Heart left ventricle (tissue), 16 donors: ENCODE data around the gene PANX2. TPM values are rescaled to one million over a fixed set of nuclear protein-coding genes. Genes with fewer than 3 reads are reported as not detected.
"Not testable (repeated sequence)": the region's sequence is repeated elsewhere in the genome, so short reads cannot be mapped to it uniquely, and the experiment has no call there.

Source experiments
- ATAC-seq, 4 donors: fragments of 200-7000 bp; cut with Tn5 transposase; one replicate each; pipeline ENCODE4 v1.9.1; 2020 to 2022; ENCODE audit warnings: moderate library complexity in 4 of 4, mild to moderate bottlenecking in 3 of 4, moderate number of reproducible peaks in 1 of 4
- DNase-seq, 5 donors: peaks; one replicate each; pipeline ENCODE4 v3.0.0-alpha.2; 2020
- H3K27ac ChIP-seq, 12 donors: fragments of 200-600 bp; sonication (generic) in 4 of 12; one replicate each; pipeline versions ENCODE4 v1.5.0 to v1.8.0; 2016 to 2022; ENCODE audit warnings: mild to moderate bottlenecking in 2 of 12
- H3K27me3 ChIP-seq, 9 donors: fragments of 200-600 bp; sonication (generic) in 2 of 9; one replicate each; pipeline versions ENCODE4 v1.5.1 to v1.8.0; 2016 to 2022; ENCODE audit warnings: mild to moderate bottlenecking in 3 of 9
- H3K36me3 ChIP-seq, 9 donors: fragments of 200-600 bp; sonication (generic) in 2 of 9; one replicate each; pipeline versions ENCODE4 v1.5.0 to v1.8.0; 2018 to 2022; ENCODE audit warnings: mild to moderate bottlenecking in 2 of 9
- H3K4me1 ChIP-seq, 12 donors: fragments of 200-600 bp; sonication (generic) in 4 of 12; one replicate each; pipeline versions ENCODE4 v1.5.0 to v1.8.0; 2016 to 2022; ENCODE audit warnings: mild to moderate bottlenecking in 3 of 12
- H3K4me3 ChIP-seq, 12 donors: fragments of 200-600 bp; sonication (generic) in 4 of 12; one replicate each; pipeline versions ENCODE4 v1.5.0 to v1.8.0; 2017 to 2022; ENCODE audit warnings: mild to moderate bottlenecking in 9 of 12, moderate library complexity in 4 of 12
- H3K9me3 ChIP-seq, 12 donors: fragments of 200-600 bp; sonication (generic) in 4 of 12; one replicate each; pipeline versions ENCODE4 v1.5.0 to v1.8.0; 2016 to 2022; ENCODE audit warnings: mild to moderate bottlenecking in 1 of 12
- POLR2A ChIP-seq, 2 donors: fragments of 450-650 bp; IDR thresholded peaks; one replicate each; pipeline ENCODE4 v1.6.1; 2017; ENCODE audit warnings: antibody characterized with exemption in 2 of 2, mild to moderate bottlenecking in 2 of 2, moderate library complexity in 2 of 2
- WGBS, 4 donors: extraction: QIAGEN DNeasy Blood & Tissue Kit in 2 of 4; methylation state at CpG; one replicate each; pipeline versions ENCODE4 v1.1.5 to v1.1.7; 2013 to 2018; 5-methylcytosine and 5-hydroxymethylcytosine counted together
- intact Hi-C, 10 donors: fragments of 100-400 bp; cut with DNase I; formaldehyde crosslinking; loops; one replicate each; pipeline versions ENCODE4 v1.11.1 to v1.14.2; 2022
- polyA plus RNA-seq, 2 donors: library from polyadenylated mRNA; stranded (reverse); fragments of 200-250 nt; gene quantifications; one replicate each; pipeline ENCODE4 v1.2.3, GENCODE V29; 2013
- total RNA-seq, 9 donors: library from RNA; depleted of rRNA in 2 of 9; stranded (reverse); fragments of >200 nt in 2 of 9; fragmentation: NEBNext Ultra II Directional in 3 of 9; extraction: Animal tissue kit (Norgen Biotek cat#: 25700) in 3 of 9; gene quantifications; one replicate each; pipeline versions ENCODE4 v1.1.0 to v1.2.4, GENCODE V29; 2016 to 2023
- TF ChIP-seq, protein P1 (sequence below), 12 donors: fragments of 200-600 bp; sonication (generic) in 4 of 12; IDR thresholded peaks; one replicate each; pipeline versions ENCODE4 v1.5.0 to v1.8.0; 2018 to 2022; ENCODE audit warnings: antibody characterized with exemption in 12 of 12, mild to moderate bottlenecking in 5 of 12
- donor health status: ischemic (EF 13 %, LVEDD 7.1; RV severe dilation, severe dysfunction).
- donor health status: healthy with polysubstance abuse.
- donor health status: DM: no; HTN: yes; CAD: no.
- donor health status: DM: no; HTN: no; CAD: no.
- donor health status: ischemic (EF 25% LVEDD 6.9; RV normal size, moderate dysfunction).
- donor health status: ischemic (EF 25% LVEDD 5.7; RV mildly dilated, moderate dysfunction).
- donor health status: healthy.
- donor health status: DM: yes; HTN: yes; CAD: no.
- donor health status: ischemic (EF 35%, LVEDD 5.7; RV mildly dilated, moderate dysfunction).
- donor health status: nonischemic (EF 11% LVEDD 7.7; RV severe dilation, severe dysfunction).
- donor health status: DM: yes; HTN: yes; CAD: no.
- donor health status: PGD.
- donor health status: ischemic (EF 29% LVEDD 5.4; RV normal size, mild dysfunction).
- donor health status: nonischemic (EF 23%, LVEDD 6.1; RV moderate dilation, normal function).

The PANX2 gene
- total and polyA plus RNA-seq, 11 donors = 0.08 to 0.77 (median 0.33) TPM; not detected in 5

DNA sequence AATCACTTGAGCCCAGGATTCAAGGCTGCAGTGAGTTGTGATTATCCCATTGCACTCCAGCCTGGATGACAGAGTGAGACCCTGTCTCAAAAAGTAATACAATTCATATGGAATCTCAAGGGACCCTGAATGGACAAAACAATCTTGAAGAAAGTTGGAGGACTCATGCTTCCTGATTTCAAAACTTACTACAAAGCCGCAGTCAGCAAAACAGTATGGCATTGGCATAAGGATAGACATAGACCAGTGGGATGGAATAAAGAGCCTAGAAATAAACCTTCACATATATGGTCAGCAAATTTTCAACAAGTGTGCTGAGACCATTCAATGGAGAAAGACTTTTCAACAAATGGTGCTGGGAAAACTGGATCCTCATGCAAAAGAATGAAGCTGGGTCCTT, 32.8 kb downstream of the PANX2 start:
- DNase-seq = no peak

GRCh38 chr22:50204571-50204970, 34.0 kb downstream of the PANX2 start:
- Histone ChIP-seq H3K9me3 (no peaks in the 10 kb centered on the region), H3K27me3 (no peaks in the 10 kb centered on the region), H3K36me3 (peaks cover 0 to 48% (median 37%) of the 10 kb centered on the region in 9 donors), H3K4me3 (no peak overlapping the region), H3K27ac (peak overlapping the region in 1 of 12 donors; percentile 63), H3K4me1 (peaks cover 0 to 69% (median 38%) of the 10 kb centered on the region in 12 donors)
- 91 to 95% (median 93%) methylated on average over 7 of the region's 7 CpGs for WGBS, 4 donors
- no peak for TF ChIP-seq POLR2A (IDR thresholded peaks at IDR 0.05)
- TF ChIP-seq, protein P1, sequence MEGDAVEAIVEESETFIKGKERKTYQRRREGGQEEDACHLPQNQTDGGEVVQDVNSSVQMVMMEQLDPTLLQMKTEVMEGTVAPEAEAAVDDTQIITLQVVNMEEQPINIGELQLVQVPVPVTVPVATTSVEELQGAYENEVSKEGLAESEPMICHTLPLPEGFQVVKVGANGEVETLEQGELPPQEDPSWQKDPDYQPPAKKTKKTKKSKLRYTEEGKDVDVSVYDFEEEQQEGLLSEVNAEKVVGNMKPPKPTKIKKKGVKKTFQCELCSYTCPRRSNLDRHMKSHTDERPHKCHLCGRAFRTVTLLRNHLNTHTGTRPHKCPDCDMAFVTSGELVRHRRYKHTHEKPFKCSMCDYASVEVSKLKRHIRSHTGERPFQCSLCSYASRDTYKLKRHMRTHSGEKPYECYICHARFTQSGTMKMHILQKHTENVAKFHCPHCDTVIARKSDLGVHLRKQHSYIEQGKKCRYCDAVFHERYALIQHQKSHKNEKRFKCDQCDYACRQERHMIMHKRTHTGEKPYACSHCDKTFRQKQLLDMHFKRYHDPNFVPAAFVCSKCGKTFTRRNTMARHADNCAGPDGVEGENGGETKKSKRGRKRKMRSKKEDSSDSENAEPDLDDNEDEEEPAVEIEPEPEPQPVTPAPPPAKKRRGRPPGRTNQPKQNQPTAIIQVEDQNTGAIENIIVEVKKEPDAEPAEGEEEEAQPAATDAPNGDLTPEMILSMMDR (IDR thresholded peaks at IDR 0.05) = no peak
- DNase-seq (no peak), ATAC-seq (no peak)
- intact Hi-C loops = no loop called here

More for the DNA sequence above, 32.8 kb downstream of the PANX2 start:
- no peak for ATAC-seq
- no peak overlapping the region for H3K27ac ChIP-seq
- H3K27me3 ChIP-seq = no peaks in the 10 kb centered on the region
- 93 to 98% (median 97%) methylated on average over 1 of the region's 1 CpG for WGBS, 4 donors
- H3K9me3 ChIP-seq = no peaks in the 10 kb centered on the region
- intact Hi-C loops = no loop called here
- peaks cover 0 to 74% (median 40%) of the 10 kb centered on the region in 12 donors for H3K4me1 ChIP-seq
- peaks cover 0 to 38% (median 32%) of the 10 kb centered on the region in 9 donors for H3K36me3 ChIP-seq
- H3K4me3 ChIP-seq = no peak overlapping the region
- TF ChIP-seq, protein P1 (IDR thresholded peaks at IDR 0.05) = no peak
- TF ChIP-seq POLR2A (IDR thresholded peaks at IDR 0.05) = no peak

DNA sequence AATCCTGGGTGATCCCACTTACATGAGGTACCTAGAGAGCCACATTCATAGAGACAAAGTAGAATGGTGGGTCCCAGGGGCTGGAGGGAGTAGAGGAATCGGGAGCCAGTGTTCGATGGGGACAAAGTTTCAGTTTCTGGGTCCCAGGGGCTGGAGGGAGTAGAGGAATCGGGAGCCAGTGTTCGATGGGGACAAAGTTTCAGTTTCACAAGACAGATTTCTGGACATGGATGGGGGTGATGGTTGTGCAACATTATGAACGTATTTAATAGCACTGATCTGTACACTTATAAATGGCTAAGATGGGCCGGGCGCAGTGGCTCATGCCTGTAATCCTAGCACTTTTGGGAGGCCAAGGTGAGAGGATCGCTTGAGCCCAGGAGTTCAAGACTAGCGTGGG, 34.5 kb downstream of the PANX2 start:
- not testable (repeated sequence) for H3K27me3 ChIP-seq, DNase-seq, H3K9me3 ChIP-seq, ATAC-seq, H3K4me3 ChIP-seq
- intact Hi-C loops = loop anchor here in 4 of 10 donors (5.0 kb wide), 2 partner anchors 58 to 273 kb away; no protein-coding TSS in a partner anchor
- peaks cover 0 to 64% (median 34%) of the 10 kb centered on the region in 12 donors for H3K4me1 ChIP-seq
- peak overlapping the region in 2 of 12 donors; percentile 49 to 63 for H3K27ac ChIP-seq
- 87 to 95% (median 92%) methylated on average over 9 of the region's 9 CpGs for WGBS, 4 donors
- peaks cover 0 to 48% (median 38%) of the 10 kb centered on the region in 9 donors for H3K36me3 ChIP-seq

GRCh38 chr22:50205781-50206569, 35.4 kb downstream of the PANX2 start:
- Histone ChIP-seq H3K9me3 (no peaks in the 10 kb centered on the region), H3K27me3 (no peaks in the 10 kb centered on the region), H3K27ac (peak overlapping the region in 9 of 12 donors; percentile 18 to 80 (median 54)), H3K36me3 (peaks cover 0 to 57% (median 48%) of the 10 kb centered on the region in 9 donors), H3K4me3 (no peak overlapping the region), H3K4me1 (peaks cover 0 to 61% (median 31%) of the 10 kb centered on the region in 12 donors)
- peak in 1 of 5 donors; percentile 6 for DNase-seq
- ATAC-seq = peak in 1 of 4 donors; percentile 2
- 89 to 93% (median 91%) methylated on average over 26 to 45 of the region's 45 CpGs for WGBS, 4 donors
- TF ChIP-seq POLR2A (IDR thresholded peaks at IDR 0.05) = no peak
- TF ChIP-seq, protein P1 (IDR thresholded peaks at IDR 0.05) = no peak
- intact Hi-C loops = loop anchor here in 5 of 10 donors (2.0 to 5.0 kb wide), 3 partner anchors 57 to 274 kb away; no protein-coding TSS in a partner anchor
